NCI-H187 (cell line): ENCODE data around the gene ITM2C.

Experiments used
- DNase-seq, 2 experiments: peaks; one replicate each; lab custom pipeline; 2025; lab: John Stamatoyannopoulos, UW

ITM2C gene

DNA sequence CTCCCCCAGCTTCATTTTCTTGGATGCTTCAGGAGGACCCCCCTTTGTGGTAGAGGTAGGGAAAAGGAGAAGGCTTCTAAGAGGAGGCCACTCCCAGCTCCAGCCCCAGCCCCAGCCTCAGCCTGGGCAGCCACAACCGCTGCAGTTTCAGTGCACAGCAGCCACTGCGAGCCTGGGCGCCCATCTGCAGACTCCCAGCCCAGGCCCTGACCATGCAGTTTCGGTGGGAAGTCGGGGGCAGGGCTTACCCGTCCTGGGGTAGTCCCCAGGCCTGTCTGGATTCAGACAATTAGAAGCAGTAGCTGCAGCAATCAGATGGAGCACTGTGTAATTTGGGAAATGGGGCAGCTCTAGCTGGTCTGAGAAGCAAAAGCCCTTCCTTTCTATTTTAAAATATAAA lies 28.6 kb downstream of the ITM2C start:
- DNase-seq = no peak

DNA sequence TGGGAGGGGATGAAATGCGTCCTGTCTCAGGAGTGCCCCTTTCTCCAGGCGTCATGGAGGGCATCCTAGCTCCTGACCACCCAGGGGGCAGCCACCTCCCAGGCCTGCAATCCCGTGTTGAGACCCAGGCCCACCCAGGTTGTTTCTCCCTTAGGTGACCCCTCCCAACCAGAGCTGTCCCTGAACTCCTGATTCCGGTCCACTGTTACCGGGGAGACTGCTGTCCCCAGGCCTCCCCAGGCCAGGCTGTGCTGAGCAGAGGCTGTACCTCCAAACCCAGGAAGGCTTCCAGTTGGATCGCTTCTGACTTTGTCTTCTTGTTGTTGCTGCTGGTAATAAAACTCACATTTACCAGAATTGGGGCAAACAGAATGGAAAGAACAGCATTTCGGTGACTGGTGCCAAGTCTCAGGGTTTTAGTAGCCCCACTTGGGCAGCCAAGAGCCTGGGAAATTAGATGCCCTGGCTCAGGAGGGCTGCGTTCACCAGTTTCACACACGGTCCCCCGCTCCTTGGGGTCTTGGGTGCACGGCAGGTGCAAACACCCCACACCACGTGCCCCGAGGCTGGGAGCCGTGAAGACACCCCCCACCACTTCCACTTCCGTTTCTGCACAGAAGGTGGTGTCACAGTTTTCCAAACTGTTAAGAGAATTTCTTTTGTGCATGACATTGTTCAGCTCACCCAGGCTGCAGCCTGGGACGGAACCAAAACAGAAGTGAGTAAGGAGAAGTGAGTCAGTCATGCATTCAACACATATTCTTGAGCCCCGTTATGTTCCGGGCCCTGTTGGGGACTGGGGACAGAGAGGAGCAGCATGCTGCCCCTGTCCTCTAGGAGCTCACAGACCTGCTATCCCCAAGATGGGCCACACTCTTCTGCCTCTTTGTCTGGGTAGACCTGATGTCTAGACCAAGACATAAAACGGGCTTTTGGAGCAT lies 29.4 kb downstream of the ITM2C start:
- no peak for DNase-seq

DNA sequence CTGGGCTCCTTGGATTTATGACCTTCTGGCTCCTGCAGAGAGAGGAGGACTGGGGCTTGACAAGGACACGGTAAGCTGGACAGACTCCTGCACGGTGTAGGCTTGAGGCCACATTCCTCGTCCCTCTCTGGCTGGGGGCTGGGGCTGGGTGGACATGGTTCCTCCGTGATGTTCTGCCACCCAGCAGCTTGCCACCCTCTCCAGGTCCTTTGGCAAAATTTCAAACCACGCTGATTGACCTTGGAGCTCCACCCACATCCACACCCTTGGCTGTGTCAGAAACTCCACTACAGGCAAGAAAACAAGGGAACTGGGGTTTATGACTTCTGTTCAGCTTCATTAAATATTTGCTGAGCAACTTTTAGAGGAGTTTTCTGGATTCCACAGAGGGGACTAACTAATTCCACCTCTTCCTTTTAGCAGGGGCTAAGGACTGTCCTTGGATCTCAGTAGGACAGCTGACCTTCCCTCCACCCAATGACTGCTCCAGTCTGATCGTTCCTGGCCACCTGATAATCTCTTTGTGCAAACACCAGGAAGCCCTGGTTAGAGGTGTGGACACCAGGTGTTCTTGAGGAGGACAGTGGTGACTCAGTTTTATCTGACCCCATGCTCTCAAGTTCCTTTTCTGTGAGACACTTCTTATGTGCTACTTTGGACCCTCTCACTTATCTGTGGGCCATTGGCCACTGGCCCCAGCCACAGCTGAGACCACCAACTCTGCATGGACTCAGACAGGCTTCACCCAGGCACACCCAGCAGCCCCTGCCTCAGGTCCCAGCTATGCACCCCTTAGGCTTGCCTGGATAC lies 31.0 kb downstream of the ITM2C start:
- no peak for DNase-seq

GRCh38 chr2:230896346-230897115 lies 31.8 kb downstream of the ITM2C start:
- DNase-seq = no peak

DNA sequence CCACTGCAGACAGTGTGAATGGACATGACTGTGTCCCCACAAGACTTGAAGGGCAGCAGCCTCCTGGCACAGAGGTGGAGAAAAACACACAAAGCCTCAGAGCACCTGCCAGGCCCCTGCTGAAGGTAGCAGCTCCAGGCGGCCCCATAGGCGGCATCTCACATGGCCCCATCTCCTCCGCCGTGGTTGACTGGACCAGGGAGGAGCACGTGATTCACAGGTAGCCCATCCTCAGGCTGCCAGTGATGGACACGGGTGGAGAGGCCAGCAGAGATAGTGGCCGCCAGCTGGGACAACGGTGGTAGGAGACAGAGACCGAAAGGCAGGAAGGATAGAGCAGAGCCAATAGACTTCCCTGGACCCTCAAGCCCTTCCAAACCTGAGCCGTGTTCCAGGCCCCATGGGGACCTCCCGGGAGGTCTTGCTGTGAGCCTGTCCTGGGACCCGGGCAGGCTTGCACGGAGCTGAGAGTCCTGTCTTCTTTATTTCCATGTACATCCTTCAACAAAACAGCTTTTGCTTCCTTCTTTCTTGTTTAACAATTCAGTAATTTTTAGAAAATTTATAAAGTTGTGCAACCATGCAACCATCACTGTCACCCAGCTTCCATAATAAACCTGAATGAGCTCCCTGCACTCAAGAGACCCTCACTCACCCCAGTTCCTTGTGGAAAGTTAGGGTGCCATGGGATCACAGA lies 33.4 kb downstream of the ITM2C start:
- DNase-seq = no peak

DNA sequence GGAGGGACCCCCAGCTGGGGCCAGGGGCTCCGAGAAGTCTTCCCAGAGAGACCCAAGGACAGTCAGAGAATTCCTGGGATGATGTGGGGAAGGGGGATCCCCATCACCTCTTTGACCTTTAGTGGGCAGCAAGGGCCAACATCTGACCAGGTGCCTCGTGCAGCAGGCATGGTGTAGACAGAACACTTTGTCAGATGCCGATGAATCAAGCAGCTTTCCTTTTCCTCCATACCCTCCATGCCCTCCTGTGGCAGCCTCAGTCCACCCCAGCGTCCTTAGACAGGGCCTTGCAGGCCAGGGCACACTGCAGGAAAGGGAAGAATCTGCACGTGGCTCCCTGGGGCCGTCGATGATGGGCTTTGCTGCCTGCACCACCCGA lies 34.0 kb downstream of the ITM2C start:
- no peak for DNase-seq

- DNase-seq = no peak
These were observed 34.5 kb downstream of the ITM2C start for GRCh38 chr2:230899287-230899686.

- DNase-seq = no peak
These were observed 35.0 kb downstream of the ITM2C start for GRCh38 chr2:230899786-230900185.

DNA sequence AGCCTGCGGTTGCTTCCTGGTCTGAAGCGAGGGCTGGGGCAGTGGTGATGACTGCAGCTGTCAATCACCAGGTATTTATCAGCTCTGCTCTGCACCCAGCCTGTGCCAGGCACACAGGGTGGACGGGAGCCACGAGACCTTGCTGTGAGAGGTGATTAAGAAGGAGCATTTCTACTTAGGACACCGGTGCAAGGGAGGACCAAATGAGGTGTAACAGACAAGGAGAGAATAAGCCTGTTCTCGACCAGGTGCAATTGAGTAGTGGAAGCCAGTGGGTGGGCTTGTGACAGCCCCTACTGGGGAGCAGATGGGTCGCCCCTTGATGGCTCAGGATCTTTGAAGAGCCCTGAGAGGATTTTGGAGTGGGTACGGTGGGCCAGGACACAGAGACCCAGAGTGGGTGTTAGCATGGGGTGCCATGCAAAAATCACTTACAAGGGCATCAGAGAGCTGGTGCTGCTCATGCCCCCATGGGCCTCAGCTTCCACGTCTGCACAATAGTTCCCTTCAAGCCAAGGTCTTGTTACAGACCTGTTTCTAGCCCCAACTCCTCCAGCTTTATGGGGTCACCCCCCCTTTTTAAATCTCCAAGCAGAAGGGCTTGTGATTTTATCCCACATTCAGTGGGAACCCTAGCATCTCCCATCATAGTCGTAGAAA lies 35.7 kb downstream of the ITM2C start:
- no peak for DNase-seq

GRCh38 chr2:230901006-230901405 lies 36.3 kb downstream of the ITM2C start:
- no peak for DNase-seq

GRCh38 chr2:230902180-230902899 lies 37.6 kb downstream of the ITM2C start:
- DNase-seq = no peak

DNA sequence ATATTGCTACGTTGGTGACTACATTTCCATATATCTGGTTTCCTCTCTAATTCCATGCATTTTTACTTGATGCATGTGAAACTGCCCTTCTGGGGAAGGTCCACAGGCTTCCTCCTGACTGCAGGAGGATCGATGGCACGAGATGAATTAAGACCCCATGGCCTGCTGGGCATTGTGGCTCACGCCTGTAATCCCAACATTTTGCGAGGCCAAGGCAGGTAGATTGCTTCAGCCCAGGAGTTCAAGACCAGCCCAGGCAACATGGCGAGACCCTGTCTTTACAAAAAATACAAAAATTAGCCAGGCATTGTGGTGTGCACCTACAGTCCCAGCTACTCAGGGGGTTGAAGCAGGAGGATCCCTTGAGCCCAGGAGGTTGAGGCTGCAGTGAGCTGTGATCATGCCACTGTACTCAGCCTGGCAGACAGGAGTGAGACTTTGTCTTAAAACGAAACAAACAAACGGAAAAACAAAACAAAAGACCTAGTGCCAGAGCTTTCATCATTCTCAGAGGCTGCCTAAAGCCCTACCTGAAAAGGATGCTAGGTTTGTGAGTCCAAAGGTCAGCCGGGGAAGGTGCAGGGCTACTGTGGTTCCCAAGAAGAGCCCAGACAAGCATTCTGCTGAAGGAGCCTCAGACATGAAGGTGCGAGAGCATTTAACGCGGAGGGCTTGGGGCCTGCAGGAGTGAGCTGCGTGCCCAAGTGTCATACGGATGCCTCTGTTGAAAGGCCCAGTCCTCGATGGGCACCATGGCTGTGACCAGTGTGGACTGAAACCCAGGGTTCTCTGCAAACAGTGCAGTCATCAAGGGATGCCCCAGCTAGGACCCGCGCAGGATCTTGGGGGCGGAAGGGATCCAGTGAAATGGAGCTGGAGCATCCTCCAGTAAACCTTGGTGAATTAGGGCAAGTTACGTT lies 38.7 kb downstream of the ITM2C start:
- DNase-seq = no peak

- DNase-seq = no peak
These were observed 40.2 kb downstream of the ITM2C start for GRCh38 chr2:230904856-230905447.

DNA sequence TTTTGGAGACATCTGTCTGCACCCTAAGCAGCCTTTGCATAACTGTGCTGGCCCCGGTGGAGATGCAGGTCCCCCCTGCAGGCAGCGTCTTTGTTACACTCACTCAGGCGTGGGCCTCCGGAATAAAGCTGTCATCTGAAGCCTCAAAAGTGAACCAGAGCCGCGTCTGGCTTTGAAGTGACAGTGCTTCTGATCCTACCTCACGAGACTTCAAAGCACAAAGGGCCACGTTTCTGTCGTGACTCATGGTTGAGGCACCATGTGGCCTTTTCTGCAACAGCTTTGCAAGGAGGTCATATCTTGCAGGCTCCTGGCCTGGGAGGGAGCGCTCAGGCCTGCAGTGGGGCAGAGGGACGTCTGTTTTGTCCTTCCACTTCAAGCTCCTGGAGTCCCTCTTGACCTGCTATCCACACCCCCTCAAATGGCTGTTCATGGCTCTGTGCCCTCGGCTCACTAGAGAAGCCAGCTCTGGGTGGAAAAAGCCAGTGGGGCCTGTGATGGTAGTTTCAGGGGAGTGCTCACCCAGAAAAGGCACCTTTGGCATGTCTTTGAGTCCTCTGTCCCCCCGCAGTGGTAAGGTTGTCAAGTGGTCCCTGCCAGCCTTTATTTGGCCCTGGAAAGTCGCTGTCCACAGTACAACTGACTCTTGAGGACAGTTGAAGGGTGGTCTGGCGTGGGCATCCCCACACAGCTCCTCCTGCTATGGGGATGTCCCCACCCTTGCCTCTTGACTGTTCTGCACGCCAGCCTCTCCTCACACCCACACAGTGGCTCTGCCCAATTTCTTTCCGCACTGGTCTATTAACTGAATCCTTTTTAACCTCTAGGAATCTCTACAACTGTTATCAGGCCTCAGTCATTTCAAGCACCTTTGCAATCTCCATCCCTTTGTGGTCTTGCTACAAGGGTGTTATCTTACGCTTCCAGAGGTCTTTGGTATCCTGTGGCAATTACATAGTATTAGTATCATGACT lies 41.0 kb downstream of the ITM2C start:
- no peak for DNase-seq

DNA sequence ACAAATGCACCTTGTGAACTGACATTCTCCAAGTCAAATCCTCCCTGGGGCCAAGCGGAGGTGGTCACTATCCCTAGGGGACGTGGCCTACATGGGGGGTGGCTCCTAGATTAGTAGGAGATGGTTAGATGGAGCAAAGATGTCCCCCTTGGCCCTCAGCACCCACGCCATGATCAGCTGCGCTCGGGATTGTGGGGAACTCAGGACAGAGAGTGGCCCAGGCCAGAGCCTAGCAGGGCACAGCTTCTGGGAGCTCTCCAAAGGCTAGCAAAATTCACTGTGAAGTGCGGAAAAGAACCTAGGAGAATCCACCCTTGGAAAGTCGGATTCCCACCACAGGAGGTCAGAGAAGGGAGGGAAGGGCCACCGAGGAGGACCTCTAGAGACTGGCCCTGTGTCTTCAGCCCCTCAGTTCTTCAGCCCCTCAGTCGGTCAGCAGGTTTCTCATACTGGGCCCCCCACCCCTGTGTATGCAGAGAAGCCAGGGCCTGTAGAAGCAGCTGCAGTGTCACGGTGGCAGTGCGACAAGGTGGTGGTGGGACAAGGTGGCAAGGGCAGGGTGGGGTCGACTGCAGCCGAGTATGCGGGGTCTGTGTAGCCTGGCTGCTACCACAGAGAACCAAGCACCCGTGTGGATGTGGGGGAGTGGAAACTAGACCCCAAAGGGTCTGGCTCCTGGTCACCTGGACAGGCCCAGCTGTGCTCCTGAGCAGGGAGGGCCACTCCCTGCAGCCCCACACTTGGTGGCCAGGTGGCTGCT lies 41.9 kb downstream of the ITM2C start:
- no peak for DNase-seq

GRCh38 chr2:230907361-230908091 lies 42.8 kb downstream of the ITM2C start:
- no peak for DNase-seq
